Loucy (cell line): ENCODE results near the gene SMAD3.

Experiments used
- EZH2phosphoT487 ChIP-seq: fragments of 200-600 bp; IDR thresholded peaks from 2 replicates; pipeline ENCODE4 v1.6.1; 2018; ENCODE audit warnings: antibody characterized with exemption, mild to moderate bottlenecking, moderate library complexity, borderline replicate concordance
- TF ChIP-seq, protein P1 (sequence below): fragments of 200-600 bp; sonication (generic); conservative IDR thresholded peaks from 2 replicates; pipeline ENCODE4 v1.5.1; 2014; ENCODE audit warnings: mild to moderate bottlenecking, antibody characterized with exemption, low read length

DNA sequence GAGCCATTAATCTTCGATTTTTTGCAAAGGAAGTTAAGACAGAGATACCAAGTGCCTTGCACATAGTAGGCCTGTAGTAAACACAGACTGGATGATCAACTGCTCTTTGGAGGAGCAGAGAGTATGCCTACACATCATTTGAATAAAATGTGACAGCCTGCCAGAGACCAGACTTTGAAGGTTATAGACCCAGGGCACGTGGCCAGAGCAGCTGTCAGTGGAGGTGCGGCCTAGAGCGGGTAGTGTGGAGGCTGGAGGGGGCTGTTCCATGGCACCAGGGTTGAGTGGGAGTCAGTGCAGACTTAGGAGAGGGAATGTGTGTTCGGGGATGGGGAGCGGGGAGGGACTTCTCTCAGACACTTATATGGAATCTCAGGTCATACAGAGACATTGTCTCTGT lies 80.8 kb downstream of the SMAD3 start:
- TF ChIP-seq, protein P1, sequence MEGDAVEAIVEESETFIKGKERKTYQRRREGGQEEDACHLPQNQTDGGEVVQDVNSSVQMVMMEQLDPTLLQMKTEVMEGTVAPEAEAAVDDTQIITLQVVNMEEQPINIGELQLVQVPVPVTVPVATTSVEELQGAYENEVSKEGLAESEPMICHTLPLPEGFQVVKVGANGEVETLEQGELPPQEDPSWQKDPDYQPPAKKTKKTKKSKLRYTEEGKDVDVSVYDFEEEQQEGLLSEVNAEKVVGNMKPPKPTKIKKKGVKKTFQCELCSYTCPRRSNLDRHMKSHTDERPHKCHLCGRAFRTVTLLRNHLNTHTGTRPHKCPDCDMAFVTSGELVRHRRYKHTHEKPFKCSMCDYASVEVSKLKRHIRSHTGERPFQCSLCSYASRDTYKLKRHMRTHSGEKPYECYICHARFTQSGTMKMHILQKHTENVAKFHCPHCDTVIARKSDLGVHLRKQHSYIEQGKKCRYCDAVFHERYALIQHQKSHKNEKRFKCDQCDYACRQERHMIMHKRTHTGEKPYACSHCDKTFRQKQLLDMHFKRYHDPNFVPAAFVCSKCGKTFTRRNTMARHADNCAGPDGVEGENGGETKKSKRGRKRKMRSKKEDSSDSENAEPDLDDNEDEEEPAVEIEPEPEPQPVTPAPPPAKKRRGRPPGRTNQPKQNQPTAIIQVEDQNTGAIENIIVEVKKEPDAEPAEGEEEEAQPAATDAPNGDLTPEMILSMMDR: no peak
- no peak for TF ChIP-seq EZH2phosphoT487
